ENCODE results near the gene ISG20. TPM values are rescaled to one million over a fixed set of nuclear protein-coding genes. Genes with fewer than 3 reads are reported as not detected.
A peak's percentile ranks its signal among the peaks of the same experiment; 100 is the strongest.

ISG20 gene
- total and polyA plus RNA-seq, 12 donors = 2.0 to 23.0 (median 4.5) TPM

GRCh38 chr15:88649753-88650551, 11.1 kb downstream of the ISG20 start:
- no peaks in the 10 kb centered on the region for H3K27me3 ChIP-seq
- peaks cover 0 to 41% (median 23%) of the 10 kb centered on the region in 9 donors for H3K4me1 ChIP-seq
- DNase-seq = no peak
- H3K4me3 ChIP-seq = no peak overlapping the region
- TF ChIP-seq CTCF (IDR thresholded peaks at IDR 0.05) = no peak
- WGBS, 2 donors = 74 to 80% methylated on average over 23 of the region's 23 CpGs
- intact Hi-C loops (cut with DNase I) = loop anchor here in 2 of 10 donors (10.0 kb wide), 1 partner anchor 245 kb away; the partner anchor contains the start of gene HAPLN3 (in 2 of the 2)
- peak in 1 of 8 donors; percentile 2 for ATAC-seq
- no peaks in the 10 kb centered on the region for H3K9me3 ChIP-seq
- peaks cover 0 to 23% (median 0%) of the 10 kb centered on the region in 9 donors for H3K36me3 ChIP-seq
- peak overlapping the region in 9 of 10 donors; percentile 48 to 89 (median 57) for H3K27ac ChIP-seq

- no peak for ATAC-seq
- DNase-seq = no peak
- H3K4me1 ChIP-seq = peaks cover 0 to 41% (median 23%) of the 10 kb centered on the region in 9 donors
- no peak for TF ChIP-seq CTCF (IDR thresholded peaks at IDR 0.05)
- WGBS, 2 donors = 97 to 98% methylated on average over 12 of the region's 12 CpGs
- no peaks in the 10 kb centered on the region for H3K9me3 ChIP-seq
- no peaks in the 10 kb centered on the region for H3K27me3 ChIP-seq
- intact Hi-C loops (cut with DNase I) = loop anchor here in 2 of 10 donors (10.0 kb wide), 1 partner anchor 244 kb away; the partner anchor contains the start of gene HAPLN3 (in 2 of the 2)
- no peak overlapping the region for H3K4me3 ChIP-seq
- H3K36me3 ChIP-seq = peaks cover 0 to 18% (median 0%) of the 10 kb centered on the region in 9 donors
- peak overlapping the region in 1 of 10 donors; percentile 89 for H3K27ac ChIP-seq
Measured at GRCh38 chr15:88650556-88650955, 11.7 kb downstream of the ISG20 start.

- Histone ChIP-seq H3K27me3 (no peaks in the 10 kb centered on the region), H3K9me3 (no peaks in the 10 kb centered on the region), H3K36me3 (peaks cover 0 to 12% (median 0%) of the 10 kb centered on the region in 9 donors), H3K4me1 (peaks cover 0 to 44% (median 23%) of the 10 kb centered on the region in 9 donors), H3K4me3 (no peak overlapping the region), H3K27ac (no peak overlapping the region)
- no peak for TF ChIP-seq CTCF (IDR thresholded peaks at IDR 0.05)
- WGBS, 2 donors = 84 to 86% methylated on average over 7 of the region's 7 CpGs
- DNase-seq (no peak), ATAC-seq (no peak)
- intact Hi-C loops (cut with DNase I) = loop anchor here in 2 of 10 donors (10.0 kb wide), 1 partner anchor 244 kb away; the partner anchor contains the start of gene HAPLN3 (in 2 of the 2)
Measured at GRCh38 chr15:88651136-88651732, 12.4 kb downstream of the ISG20 start.

GRCh38 chr15:88651971-88652370, 13.2 kb downstream of the ISG20 start:
- intact Hi-C loops (cut with DNase I) = loop anchor here in 2 of 10 donors (10.0 kb wide), 1 partner anchor 243 kb away; the partner anchor contains the start of gene HAPLN3 (in 2 of the 2)
- no peaks in the 10 kb centered on the region for H3K9me3 ChIP-seq
- ATAC-seq = no peak
- H3K4me3 ChIP-seq = no peak overlapping the region
- peaks cover 0 to 8% (median 0%) of the 10 kb centered on the region in 9 donors for H3K36me3 ChIP-seq
- DNase-seq = no peak
- no peaks in the 10 kb centered on the region for H3K27me3 ChIP-seq
- H3K4me1 ChIP-seq = peaks cover 0 to 47% (median 23%) of the 10 kb centered on the region in 9 donors
- no peak for TF ChIP-seq CTCF (IDR thresholded peaks at IDR 0.05)
- no peak overlapping the region for H3K27ac ChIP-seq
- 73 to 80% methylated on average over 9 of the region's 9 CpGs for WGBS, 2 donors
